ENCODE measurements around the gene MACO1. TPM values are rescaled to one million over a fixed set of nuclear protein-coding genes. Genes with fewer than 3 reads are reported as not detected.

Gene MACO1
- total and polyA plus RNA-seq, 9 of the 15 experiments (the other 6 are each of a cell fraction or from before 2014, with no cell fraction given): 4.6 to 28.4 (median 21.7) TPM

DNA sequence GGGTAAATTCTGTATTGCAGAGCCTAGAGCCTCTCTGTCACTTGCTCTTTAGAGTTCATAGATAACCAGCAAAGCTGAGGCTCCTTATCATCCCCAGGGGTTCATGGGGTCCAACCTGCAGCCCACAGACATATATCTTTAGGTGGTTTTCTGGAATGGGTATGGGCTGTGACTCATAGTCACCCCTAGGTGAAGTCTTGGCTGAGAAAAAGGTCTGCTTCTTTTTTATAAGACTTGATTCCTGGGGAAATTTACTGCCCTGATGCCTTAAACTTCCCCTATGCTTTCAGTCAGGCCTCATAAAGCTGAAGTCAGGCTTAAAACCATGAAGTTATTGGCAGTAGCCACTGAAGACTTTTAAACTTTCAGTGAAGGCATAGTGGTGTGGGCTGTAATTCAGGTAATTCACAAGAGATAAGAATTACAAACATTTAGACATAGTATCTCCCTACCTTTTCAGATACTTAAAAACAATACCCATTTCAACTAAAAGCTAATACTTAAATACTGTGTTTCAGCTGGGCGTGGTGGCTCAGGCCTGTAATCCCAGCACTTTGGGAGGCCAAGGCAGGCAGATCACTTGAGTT lies 46.8 kb downstream of the MACO1 start:
- peak; percentile 78 for FAIRE-seq
- peaks cover 86% of the 10 kb centered on the region for H3K79me2 ChIP-seq (ENCODE audit: control insufficient read depth, insufficient read depth, low read length)
- TF ChIP-seq BCOR (IDR thresholded peaks at IDR 0.05): no peak
- TF ChIP-seq TCF7 (IDR thresholded peaks at IDR 0.05; ENCODE audit: borderline replicate concordance): no peak
- TF ChIP-seq, protein P1, sequence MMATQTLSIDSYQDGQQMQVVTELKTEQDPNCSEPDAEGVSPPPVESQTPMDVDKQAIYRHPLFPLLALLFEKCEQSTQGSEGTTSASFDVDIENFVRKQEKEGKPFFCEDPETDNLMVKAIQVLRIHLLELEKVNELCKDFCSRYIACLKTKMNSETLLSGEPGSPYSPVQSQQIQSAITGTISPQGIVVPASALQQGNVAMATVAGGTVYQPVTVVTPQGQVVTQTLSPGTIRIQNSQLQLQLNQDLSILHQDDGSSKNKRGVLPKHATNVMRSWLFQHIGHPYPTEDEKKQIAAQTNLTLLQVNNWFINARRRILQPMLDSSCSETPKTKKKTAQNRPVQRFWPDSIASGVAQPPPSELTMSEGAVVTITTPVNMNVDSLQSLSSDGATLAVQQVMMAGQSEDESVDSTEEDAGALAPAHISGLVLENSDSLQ (IDR thresholded peaks at IDR 0.05): 0 out of 2 replicates have a peak, but pooled peaks have one; percentile 5
- TF ChIP-seq, protein P2, sequence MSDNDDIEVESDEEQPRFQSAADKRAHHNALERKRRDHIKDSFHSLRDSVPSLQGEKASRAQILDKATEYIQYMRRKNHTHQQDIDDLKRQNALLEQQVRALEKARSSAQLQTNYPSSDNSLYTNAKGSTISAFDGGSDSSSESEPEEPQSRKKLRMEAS (CRISPR knock-in tag; IDR thresholded peaks at IDR 0.05): no peak
- TF ChIP-seq SMARCE1 (IDR thresholded peaks at IDR 0.05): peak; percentile 63; the same call in 1 of the 2 replicates
- TF ChIP-seq, protein P3, sequence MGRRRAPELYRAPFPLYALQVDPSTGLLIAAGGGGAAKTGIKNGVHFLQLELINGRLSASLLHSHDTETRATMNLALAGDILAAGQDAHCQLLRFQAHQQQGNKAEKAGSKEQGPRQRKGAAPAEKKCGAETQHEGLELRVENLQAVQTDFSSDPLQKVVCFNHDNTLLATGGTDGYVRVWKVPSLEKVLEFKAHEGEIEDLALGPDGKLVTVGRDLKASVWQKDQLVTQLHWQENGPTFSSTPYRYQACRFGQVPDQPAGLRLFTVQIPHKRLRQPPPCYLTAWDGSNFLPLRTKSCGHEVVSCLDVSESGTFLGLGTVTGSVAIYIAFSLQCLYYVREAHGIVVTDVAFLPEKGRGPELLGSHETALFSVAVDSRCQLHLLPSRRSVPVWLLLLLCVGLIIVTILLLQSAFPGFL (CRISPR knock-in tag; IDR thresholded peaks at IDR 0.05): no peak
- no peak for TF ChIP-seq CBX8 (IDR thresholded peaks at IDR 0.05; ENCODE audit: borderline replicate concordance, extremely low read depth, low read depth, low read length, poor library complexity, severe bottlenecking)
- TF ChIP-seq, protein P4, sequence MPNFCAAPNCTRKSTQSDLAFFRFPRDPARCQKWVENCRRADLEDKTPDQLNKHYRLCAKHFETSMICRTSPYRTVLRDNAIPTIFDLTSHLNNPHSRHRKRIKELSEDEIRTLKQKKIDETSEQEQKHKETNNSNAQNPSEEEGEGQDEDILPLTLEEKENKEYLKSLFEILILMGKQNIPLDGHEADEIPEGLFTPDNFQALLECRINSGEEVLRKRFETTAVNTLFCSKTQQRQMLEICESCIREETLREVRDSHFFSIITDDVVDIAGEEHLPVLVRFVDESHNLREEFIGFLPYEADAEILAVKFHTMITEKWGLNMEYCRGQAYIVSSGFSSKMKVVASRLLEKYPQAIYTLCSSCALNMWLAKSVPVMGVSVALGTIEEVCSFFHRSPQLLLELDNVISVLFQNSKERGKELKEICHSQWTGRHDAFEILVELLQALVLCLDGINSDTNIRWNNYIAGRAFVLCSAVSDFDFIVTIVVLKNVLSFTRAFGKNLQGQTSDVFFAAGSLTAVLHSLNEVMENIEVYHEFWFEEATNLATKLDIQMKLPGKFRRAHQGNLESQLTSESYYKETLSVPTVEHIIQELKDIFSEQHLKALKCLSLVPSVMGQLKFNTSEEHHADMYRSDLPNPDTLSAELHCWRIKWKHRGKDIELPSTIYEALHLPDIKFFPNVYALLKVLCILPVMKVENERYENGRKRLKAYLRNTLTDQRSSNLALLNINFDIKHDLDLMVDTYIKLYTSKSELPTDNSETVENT (CRISPR knock-in tag; IDR thresholded peaks at IDR 0.05): no peak
- TF ChIP-seq SAFB2 (IDR thresholded peaks at IDR 0.05; ENCODE audit: borderline replicate concordance, low read depth, low read length, severe bottlenecking): no peak
- no peak for TF ChIP-seq HIVEP1 (CRISPR knock-in tag; IDR thresholded peaks at IDR 0.05)
- TF ChIP-seq CHD4 (IDR thresholded peaks at IDR 0.05; ENCODE audit: insufficient read depth, insufficient replicate concordance, low read depth, low read length, poor library complexity, severe bottlenecking): no peak
- peak; percentile 37; the same call in 1 of the 2 replicates for TF ChIP-seq TAL1 (IDR thresholded peaks at IDR 0.05)
- TF ChIP-seq STAT5A (IDR thresholded peaks at IDR 0.05; ENCODE audit: borderline replicate concordance, low read length): peak; percentile 20; the same call in 1 of the 2 replicates
- no peak for TF ChIP-seq NUFIP1 (IDR thresholded peaks at IDR 0.05; ENCODE audit: partially characterized antibody)
- TF ChIP-seq, protein P5, sequence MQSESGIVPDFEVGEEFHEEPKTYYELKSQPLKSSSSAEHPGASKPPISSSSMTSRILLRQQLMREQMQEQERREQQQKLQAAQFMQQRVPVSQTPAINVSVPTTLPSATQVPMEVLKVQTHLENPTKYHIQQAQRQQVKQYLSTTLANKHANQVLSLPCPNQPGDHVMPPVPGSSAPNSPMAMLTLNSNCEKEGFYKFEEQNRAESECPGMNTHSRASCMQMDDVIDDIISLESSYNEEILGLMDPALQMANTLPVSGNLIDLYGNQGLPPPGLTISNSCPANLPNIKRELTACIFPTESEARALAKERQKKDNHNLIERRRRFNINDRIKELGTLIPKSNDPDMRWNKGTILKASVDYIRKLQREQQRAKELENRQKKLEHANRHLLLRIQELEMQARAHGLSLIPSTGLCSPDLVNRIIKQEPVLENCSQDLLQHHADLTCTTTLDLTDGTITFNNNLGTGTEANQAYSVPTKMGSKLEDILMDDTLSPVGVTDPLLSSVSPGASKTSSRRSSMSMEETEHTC (IDR thresholded peaks at IDR 0.05): 0 out of 2 replicates have a peak, but pooled peaks have one; percentile 15
- 0 out of 2 replicates have a peak, but pooled peaks have one; percentile 20 for TF ChIP-seq HDAC2 (IDR thresholded peaks at IDR 0.05)

More for the DNA sequence above, 46.8 kb downstream of the MACO1 start:
- H3K9me3 ChIP-seq (replicated peaks; ENCODE audit: control insufficient read depth, insufficient read depth, low read depth, low read length): no peaks in the 10 kb centered on the region
- POLR2A ChIA-PET: interaction anchor here (0.7 to 2.1 kb wide), 5 partner anchors 9 to 28 kb away, joined by 3 to 6 read pairs (median 3); no protein-coding TSS in a partner anchor
- in situ Hi-C loops (cut with MboI): no loop called here
- H3K9ac ChIP-seq (ENCODE audit: insufficient read depth in 1 of 2, low read depth in 2 of 2, low read length in 2 of 2): no peak overlapping the region
- H4K20me1 ChIP-seq (replicated peaks; ENCODE audit: control insufficient read depth, insufficient read depth, low read length): peaks cover 21% of the 10 kb centered on the region; the same call in 1 of the 2 replicates
- ATAC-seq (peak; percentile 76), DNase-seq (ENCODE audit: extremely low read depth in 1 of 4, low spot score in 3 of 4) (peak; percentile 53 to 84 (median 68))
- H3K36me3 ChIP-seq (ENCODE audit: control insufficient read depth, insufficient read depth, low read length): peaks cover 26% of the 10 kb centered on the region
- H3K9me1 ChIP-seq (ENCODE audit: control insufficient read depth, insufficient read depth, low read length): peaks cover 4% of the 10 kb centered on the region
- no peak overlapping the region for H3K4me3 ChIP-seq
- BruUV-seq (replicated peaks): no TSS peak
- peak overlapping the region; percentile 2; the same call in 1 of the 2 replicates for H3K4me2 ChIP-seq (ENCODE audit: insufficient read depth, low read length)
- peak overlapping the region; percentile 13; the same call in 1 of the 3 replicates for H3K27ac ChIP-seq (ENCODE audit: extremely low read depth, low read depth, low read length)
- no peak overlapping the region for H2AFZ ChIP-seq (ENCODE audit: low read depth, low read length)
- CTCF ChIA-PET (ENCODE audit: low intra/inter-chr PET ratio): no interaction called here
- peaks cover 14 to 49% of the 10 kb centered on the region in 2 experiments for H3K4me1 ChIP-seq (replicated peaks in 1 of 2; ENCODE audit: control insufficient read depth in 2 of 2, insufficient read depth in 2 of 2, low read length in 2 of 2)
- intact Hi-C loops (cut with micrococcal nuclease): no loop called here
- no peaks in the 10 kb centered on the region for H3K27me3 ChIP-seq (ENCODE audit: control insufficient read depth in 2 of 2, insufficient read depth in 2 of 2, low read length in 2 of 2)
- WGBS (ENCODE audit: insufficient coverage, low coverage, missing lambda C conversion rate): 74% methylated on average over 1 of the region's 1 CpG

Data from K562 (cell line).